Erythroblast (primary cell): ENCODE measurements around the gene TPI1.

ENCODE experiments used
- DNase-seq, 2 experiments: peaks; one replicate each; lab custom pipeline; 2025; lab: John Stamatoyannopoulos, UW
- GATA1 ChIP-seq: IDR thresholded peaks from 2 replicates; pipeline ENCODE4 v1.6.1; 2011; ENCODE audit warnings: low read depth, mild to moderate bottlenecking, control low read depth, low read length, moderate library complexity
- POLR2A ChIP-seq: IDR thresholded peaks from 2 replicates; pipeline ENCODE4 v1.6.1; 2011; ENCODE audit warnings: mild to moderate bottlenecking, low read length

TPI1 gene

DNA sequence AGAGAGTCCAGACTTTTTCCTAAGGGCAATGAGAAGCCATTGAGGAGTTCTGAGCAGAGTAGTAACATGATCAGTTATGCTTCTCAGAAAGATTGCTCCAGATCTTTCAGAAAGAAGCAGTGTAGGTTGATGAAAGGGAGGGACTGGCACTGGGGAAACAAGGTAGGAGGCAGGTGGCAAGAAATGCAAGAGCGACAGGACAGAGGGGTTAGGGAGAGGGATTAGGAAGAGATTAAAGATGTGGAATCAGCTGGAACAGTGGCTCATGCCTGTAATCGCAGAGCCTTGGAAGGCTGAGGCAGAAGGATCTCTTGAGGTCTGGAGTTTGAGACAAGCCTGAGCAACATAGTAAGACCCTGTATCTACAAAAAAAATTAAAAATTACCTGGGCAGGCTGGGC is 19.7 kb upstream of the TPI1 start:
- no peak for DNase-seq
- TF ChIP-seq POLR2A (no peak), GATA1 (no peak)

GRCh38 chr12:6849427-6849826 is 17.9 kb upstream of the TPI1 start:
- DNase-seq: peak in 1 of 2 experiments; percentile 18
- TF ChIP-seq POLR2A (no peak), GATA1 (no peak)

- DNase-seq: no peak
Measured at GRCh38 chr12:6849976-6850560, 17.3 kb upstream of the TPI1 start.

DNA sequence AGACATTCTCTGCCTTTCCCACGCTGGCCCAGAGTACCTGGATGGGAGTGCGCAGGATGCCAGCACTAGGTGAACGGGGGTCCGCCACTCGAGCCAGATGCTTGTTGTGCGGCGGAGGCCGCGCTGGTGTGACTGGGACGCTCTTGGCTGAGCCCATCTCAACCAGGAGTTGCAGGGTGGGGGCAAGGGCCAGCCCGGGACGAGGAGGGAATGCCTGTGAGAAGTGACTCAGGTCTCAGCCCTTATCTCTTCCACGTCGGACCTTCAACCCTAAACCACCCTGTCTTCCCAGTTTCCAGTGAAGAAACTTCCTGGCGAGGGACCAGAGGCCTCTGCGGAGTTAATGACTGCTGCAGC is 16.6 kb upstream of the TPI1 start:
- no peak for DNase-seq
- TF ChIP-seq POLR2A (no peak), GATA1 (no peak)

More at GRCh38 chr12:6849976-6850560, 17.3 kb upstream of the TPI1 start:
- TF ChIP-seq POLR2A (no peak), GATA1 (no peak)

- TF ChIP-seq GATA1: no peak
- peak; percentile 100 for TF ChIP-seq POLR2A
- DNase-seq: peak; percentile 99 to 100
Measured at GRCh38 chr12:6851153-6851920, 16.0 kb upstream of the TPI1 start, which contains the start of gene CDCA3. Gene CDCA3 (minus strand): TSS chr12:6851286. CDS start chr12:6850952, 334 bp downstream.

- DNase-seq: peak; percentile 99 to 100
- no peak for TF ChIP-seq GATA1
- TF ChIP-seq POLR2A: peak; percentile 11
Measured at GRCh38 chr12:6851921-6852650, 15.2 kb upstream of the TPI1 start, which contains the start of gene USP5. Gene USP5 (plus strand): TSS chr12:6852150. CDS start chr12:6852180, 30 bp downstream.

DNA sequence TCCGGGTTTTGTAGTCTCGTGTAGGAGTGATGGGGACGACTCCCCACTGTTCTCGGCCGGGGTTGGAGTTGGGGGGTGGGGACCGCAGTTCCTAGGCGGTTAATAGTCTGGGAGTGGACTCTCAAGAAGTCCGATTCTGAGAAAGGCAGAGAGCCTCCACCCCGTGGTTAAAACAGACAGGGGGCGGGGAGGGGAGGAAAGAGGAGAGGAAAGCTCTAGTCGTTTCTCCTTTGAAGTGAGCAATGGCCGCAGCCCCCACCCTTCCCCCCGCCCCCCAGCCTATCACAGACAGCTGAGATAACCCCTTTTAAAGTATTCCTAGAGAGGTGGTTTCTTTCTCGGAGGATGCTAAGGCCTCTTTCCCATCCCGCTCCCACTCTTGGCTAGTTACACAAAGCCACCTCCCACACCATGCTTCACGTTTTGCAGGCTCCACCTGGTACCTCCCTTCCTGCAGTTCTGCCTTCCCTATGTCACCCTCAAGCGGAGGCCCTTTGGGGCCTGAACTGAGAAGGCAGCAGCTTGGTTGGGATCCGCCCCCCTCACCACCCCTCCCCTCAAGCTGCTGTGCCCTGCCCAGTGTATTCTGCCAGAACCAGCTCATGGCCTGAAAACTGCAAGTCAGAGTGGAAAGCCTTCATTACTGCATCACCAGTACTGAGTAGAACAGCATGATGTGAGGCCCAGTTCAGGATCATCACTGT is 14.5 kb upstream of the TPI1 start:
- TF ChIP-seq POLR2A (peak; percentile 29), GATA1 (no peak)
- peak; percentile 95 to 96 for DNase-seq

DNA sequence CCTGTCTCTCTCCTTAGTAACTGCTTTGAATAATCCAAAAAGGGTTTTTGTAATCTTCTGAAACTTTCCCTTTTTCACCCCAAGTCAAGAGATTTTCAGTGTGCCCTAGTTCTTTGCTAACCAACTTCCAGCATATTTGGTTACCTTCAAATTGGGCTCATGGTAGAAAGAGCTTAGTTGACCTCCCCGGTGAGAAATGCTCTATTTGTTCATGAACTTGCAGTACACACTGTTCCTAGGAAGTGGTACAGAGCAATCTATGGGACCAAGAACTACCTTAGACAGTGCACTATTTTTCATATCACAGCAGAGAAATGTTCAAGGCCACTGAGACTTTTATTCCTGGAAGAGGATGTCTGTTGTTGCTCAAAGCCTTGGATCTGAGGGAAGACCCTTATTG is 13.7 kb upstream of the TPI1 start:
- DNase-seq: no peak
- TF ChIP-seq GATA1 (no peak), POLR2A (no peak)

GRCh38 chr12:6854036-6854435 is 13.3 kb upstream of the TPI1 start:
- no peak for DNase-seq
- no peak for TF ChIP-seq POLR2A
- TF ChIP-seq GATA1: no peak

DNA sequence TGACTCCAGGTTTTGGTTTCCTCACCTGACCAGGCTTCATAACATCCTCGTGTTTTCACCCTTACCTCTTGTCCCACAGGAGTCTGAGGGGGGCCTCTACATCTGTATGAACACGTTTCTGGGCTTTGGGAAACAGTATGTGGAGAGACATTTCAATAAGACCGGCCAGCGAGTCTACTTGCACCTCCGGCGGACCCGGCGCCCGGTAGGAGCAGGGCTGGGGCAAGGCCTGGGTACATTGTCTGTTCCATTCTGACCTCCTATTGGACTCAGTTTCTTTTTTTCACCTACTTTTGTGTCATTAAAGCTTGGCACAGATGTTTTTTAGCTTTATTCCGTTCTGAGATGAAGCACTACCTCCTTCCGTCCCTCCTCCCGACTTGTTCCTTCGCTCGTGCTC is 12.0 kb upstream of the TPI1 start:
- no peak for TF ChIP-seq GATA1
- no peak for TF ChIP-seq POLR2A
- DNase-seq: no peak

DNA sequence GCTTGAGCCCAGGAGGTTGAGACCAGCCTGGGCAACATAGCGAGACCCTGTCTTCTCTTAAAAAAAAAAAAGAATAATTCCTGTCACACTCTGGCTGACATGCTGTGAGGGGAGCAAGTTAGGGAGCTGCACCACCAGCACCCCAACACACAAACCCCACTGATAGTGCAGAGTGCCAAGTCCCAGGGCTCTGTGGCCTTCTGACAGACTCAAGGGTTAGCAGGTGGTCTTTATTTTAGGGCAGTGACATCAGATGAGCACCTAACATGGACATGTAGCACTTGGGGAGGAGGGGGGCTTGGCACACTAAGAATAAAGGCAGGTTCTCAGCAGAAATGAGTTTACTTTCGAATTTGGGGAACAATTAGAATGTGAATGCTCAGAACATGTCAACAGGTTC is 8.5 kb upstream of the TPI1 start:
- TF ChIP-seq GATA1 (no peak), POLR2A (no peak)
- DNase-seq: no peak

DNA sequence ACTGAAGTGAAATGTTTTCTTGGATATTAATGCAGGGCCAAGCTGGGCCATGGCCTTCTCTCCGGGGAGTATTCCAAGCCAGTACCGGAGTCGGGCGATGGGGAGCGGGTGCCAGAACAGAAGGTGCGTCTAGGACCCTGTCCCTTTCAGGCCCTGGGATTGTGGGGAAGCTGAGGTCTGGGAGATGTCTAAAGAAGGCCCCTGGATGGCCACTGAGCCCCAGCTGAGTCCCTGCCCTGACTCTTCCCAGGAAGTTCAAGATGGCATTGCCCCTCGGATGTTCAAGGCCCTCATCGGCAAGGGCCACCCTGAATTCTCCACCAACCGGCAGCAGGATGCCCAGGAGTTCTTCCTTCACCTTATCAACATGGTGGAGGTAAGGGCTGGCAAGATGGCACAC is 7.2 kb upstream of the TPI1 start:
- no peak for DNase-seq
- TF ChIP-seq POLR2A: no peak
- no peak for TF ChIP-seq GATA1

DNA sequence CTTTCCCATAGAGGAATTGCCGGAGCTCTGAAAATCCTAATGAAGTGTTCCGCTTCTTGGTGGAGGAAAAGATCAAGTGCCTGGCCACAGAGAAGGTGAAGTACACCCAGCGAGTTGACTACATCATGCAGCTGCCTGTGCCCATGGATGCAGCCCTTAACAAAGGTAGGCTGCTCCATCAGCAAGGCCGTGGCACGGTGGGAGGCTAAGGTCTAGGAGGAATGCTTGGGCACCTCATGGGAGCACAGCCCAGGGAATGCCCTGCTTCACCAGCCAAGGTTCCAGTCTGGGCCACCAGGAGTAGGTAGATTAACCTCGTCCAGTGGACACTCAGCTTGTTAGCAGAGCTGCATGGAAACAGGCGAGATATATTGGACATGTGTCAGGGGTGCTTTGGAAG is 6.4 kb upstream of the TPI1 start:
- TF ChIP-seq POLR2A (no peak), GATA1 (no peak)
- no peak for DNase-seq
